Measurements from ENCODE around the gene HCK.

DNA sequence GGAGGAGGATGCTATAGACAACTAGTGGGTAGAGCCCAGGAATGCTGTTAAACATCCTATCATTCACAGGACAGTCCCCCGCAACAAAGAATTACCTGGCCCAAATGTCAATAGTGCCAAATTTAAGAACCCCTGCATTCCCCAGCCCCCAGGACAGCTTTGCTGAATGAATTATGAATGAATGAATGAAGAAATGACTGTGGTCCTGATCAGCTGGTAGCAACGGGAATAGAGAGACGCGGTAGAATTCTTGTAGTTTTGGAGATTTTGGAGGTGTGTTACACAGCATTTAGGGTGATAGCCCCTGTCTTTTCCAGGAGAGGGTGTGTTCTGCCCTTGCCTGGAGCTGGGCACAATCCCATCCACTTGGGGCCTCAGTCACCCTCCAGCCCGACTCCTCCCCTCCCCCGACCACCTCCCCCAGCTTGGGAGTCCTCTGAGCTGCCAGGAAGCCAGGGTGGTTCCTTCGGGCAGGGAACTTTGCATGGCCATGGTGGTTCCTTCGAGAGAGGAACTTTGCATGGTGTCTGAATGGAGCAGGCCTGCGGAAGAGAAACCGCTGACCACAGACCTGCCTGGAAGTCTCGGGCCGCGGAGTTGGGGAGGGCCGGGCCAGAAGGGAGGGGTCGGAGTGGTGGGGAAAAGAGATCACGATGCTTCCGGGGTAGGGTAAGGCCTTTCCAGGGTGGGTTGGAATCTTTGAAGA is 1.0 kb upstream of the HCK start:
- TF ChIP-seq, protein P1, sequence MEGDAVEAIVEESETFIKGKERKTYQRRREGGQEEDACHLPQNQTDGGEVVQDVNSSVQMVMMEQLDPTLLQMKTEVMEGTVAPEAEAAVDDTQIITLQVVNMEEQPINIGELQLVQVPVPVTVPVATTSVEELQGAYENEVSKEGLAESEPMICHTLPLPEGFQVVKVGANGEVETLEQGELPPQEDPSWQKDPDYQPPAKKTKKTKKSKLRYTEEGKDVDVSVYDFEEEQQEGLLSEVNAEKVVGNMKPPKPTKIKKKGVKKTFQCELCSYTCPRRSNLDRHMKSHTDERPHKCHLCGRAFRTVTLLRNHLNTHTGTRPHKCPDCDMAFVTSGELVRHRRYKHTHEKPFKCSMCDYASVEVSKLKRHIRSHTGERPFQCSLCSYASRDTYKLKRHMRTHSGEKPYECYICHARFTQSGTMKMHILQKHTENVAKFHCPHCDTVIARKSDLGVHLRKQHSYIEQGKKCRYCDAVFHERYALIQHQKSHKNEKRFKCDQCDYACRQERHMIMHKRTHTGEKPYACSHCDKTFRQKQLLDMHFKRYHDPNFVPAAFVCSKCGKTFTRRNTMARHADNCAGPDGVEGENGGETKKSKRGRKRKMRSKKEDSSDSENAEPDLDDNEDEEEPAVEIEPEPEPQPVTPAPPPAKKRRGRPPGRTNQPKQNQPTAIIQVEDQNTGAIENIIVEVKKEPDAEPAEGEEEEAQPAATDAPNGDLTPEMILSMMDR (IDR thresholded peaks at IDR 0.05), result no peak
- TF ChIP-seq POLR2AphosphoS5 (IDR thresholded peaks at IDR 0.05), result no peak

Measured in gastroesophageal sphincter (tissue), 3 donors.